Panc1 (cell line): ENCODE measurements around the gene NF1.

ENCODE experiments used
- CTCF ChIP-seq: fragments of 450-650 bp; IDR thresholded peaks from 2 replicates; pipeline ENCODE4 v1.5.1; 2017; ENCODE audit warnings: mild to moderate bottlenecking
- POLR2AphosphoS5 ChIP-seq: IDR thresholded peaks from 2 replicates; pipeline ENCODE4 v1.6.1; 2012; ENCODE audit warnings: mild to moderate bottlenecking, low read depth, low read length, moderate library complexity
- REST ChIP-seq, 2 experiments: IDR thresholded peaks; 2 replicates each; pipeline ENCODE4 v1.6.1; 2011 to 2012; ENCODE audit warnings: low read depth in 2 of 2, control low read depth in 1 of 2, low read length in 1 of 2, mild to moderate bottlenecking in 1 of 2, moderate library complexity in 1 of 2; ENCODE audit not compliant: insufficient read depth in 1 of 2

GRCh38 chr17:31163091-31163781, 68.5 kb downstream of the NF1 start:
- TF ChIP-seq CTCF, result no peak
- no peak for TF ChIP-seq POLR2AphosphoS5
- no peak for TF ChIP-seq REST (IDR thresholded peaks at IDR 0.05; ENCODE audit: insufficient read depth in 1 of 2, low read depth in 2 of 2, low read length in 1 of 2)
